SK-N-SH treated with all-trans-retinoic acid at 6 μM for 48 hours (cell line): ENCODE measurements around the gene GFRA1.
"Not testable (repeated sequence)": the region's sequence is repeated elsewhere in the genome, so short reads cannot be mapped to it uniquely, and the experiment has no call there.

ENCODE experiments used
- ATAC-seq: fragments of 200-7000 bp; cut with Tn5 transposase; 3 replicates; pipeline ENCODE4 v1.9.1; 2020; ENCODE audit warnings: mild to moderate bottlenecking, moderate library complexity
- ESRRG ChIP-seq: fragments of 250-450 bp; sonication (Bioruptor Pico); IDR thresholded peaks from 2 replicates; pipeline ENCODE4 v1.6.1; 2021; ENCODE audit warnings: mild to moderate bottlenecking
- GLIS3 ChIP-seq: fragments of 250-450 bp; sonication (Bioruptor Pico); IDR thresholded peaks from 2 replicates; pipeline ENCODE4 v1.5.0; 2020; ENCODE audit warnings: mild to moderate bottlenecking, moderate library complexity
- ISL1 ChIP-seq: fragments of 250-450 bp; sonication (Bioruptor Pico); IDR thresholded peaks from 2 replicates; pipeline ENCODE4 v2.1.2; 2022; ENCODE audit warnings: mild to moderate bottlenecking, moderate library complexity
- OSR1 ChIP-seq: fragments of 250-450 bp; sonication (Bioruptor Pico); IDR thresholded peaks from 2 replicates; pipeline ENCODE4 v1.8.0; 2022; ENCODE audit warnings: moderate library complexity, mild to moderate bottlenecking, inconsistent platforms
- PPARA ChIP-seq: fragments of 250-450 bp; sonication (Bioruptor Pico); IDR thresholded peaks from 2 replicates; pipeline ENCODE4 v1.5.0; 2020; ENCODE audit warnings: mild to moderate bottlenecking, borderline replicate concordance
- SNAI2 ChIP-seq: fragments of 250-450 bp; sonication (Bioruptor Pico); IDR thresholded peaks from 2 replicates; pipeline ENCODE4 v1.5.0; 2020; ENCODE audit warnings: mild to moderate bottlenecking, moderate library complexity
- TOX ChIP-seq: fragments of 250-450 bp; sonication (Bioruptor Pico); IDR thresholded peaks from 2 replicates; pipeline ENCODE4 v1.8.0; 2021; ENCODE audit warnings: mild to moderate bottlenecking, moderate library complexity, borderline replicate concordance
- ZC3H10 ChIP-seq: fragments of 250-450 bp; sonication (Bioruptor Pico); IDR thresholded peaks from 2 replicates; pipeline ENCODE4 v1.5.1; 2021; ENCODE audit warnings: mild to moderate bottlenecking, moderate library complexity
- ZFP3 ChIP-seq: fragments of 250-450 bp; sonication (Bioruptor Pico); IDR thresholded peaks from 2 replicates; pipeline ENCODE4 v1.5.0; 2020; ENCODE audit warnings: mild to moderate bottlenecking, moderate library complexity
- ZFP30 ChIP-seq: fragments of 450-650 bp; formaldehyde crosslinking; IDR thresholded peaks from 2 replicates; pipeline ENCODE4 v1.5.0; 2022; ENCODE audit warnings: mild to moderate bottlenecking, moderate library complexity
- ZNF70 ChIP-seq: fragments of 450-650 bp; formaldehyde crosslinking; IDR thresholded peaks from 2 replicates; pipeline ENCODE4 v1.5.0; 2020; ENCODE audit warnings: mild to moderate bottlenecking, moderate library complexity
- ZNF8 ChIP-seq: fragments of 450-650 bp; formaldehyde crosslinking; IDR thresholded peaks from 2 replicates; pipeline ENCODE4 v1.5.0; 2020; ENCODE audit warnings: mild to moderate bottlenecking, moderate library complexity
- TF ChIP-seq, protein P1 (sequence below): fragments of 250-450 bp; sonication (Bioruptor Pico); IDR thresholded peaks from 2 replicates; pipeline ENCODE4 v1.5.1; 2020; ENCODE audit warnings: low read depth, mild to moderate bottlenecking, moderate library complexity
- TF ChIP-seq, protein P2 (sequence below): fragments of 250-450 bp; sonication (Bioruptor Pico); IDR thresholded peaks from 2 replicates; pipeline ENCODE4 v1.5.1; 2021; ENCODE audit warnings: mild to moderate bottlenecking, moderate library complexity
- TF ChIP-seq, protein P3 (sequence below): fragments of 250-450 bp; sonication (Bioruptor Pico); IDR thresholded peaks from 2 replicates; pipeline ENCODE4 v1.8.0; 2020; ENCODE audit warnings: mild to moderate bottlenecking, moderate library complexity, borderline replicate concordance
- TF ChIP-seq, protein P4 (sequence below): fragments of 250-450 bp; sonication (Bioruptor Pico); IDR thresholded peaks from 2 replicates; pipeline ENCODE4 v1.5.0; 2020; ENCODE audit warnings: mild to moderate bottlenecking, moderate library complexity

GFRA1 gene

DNA sequence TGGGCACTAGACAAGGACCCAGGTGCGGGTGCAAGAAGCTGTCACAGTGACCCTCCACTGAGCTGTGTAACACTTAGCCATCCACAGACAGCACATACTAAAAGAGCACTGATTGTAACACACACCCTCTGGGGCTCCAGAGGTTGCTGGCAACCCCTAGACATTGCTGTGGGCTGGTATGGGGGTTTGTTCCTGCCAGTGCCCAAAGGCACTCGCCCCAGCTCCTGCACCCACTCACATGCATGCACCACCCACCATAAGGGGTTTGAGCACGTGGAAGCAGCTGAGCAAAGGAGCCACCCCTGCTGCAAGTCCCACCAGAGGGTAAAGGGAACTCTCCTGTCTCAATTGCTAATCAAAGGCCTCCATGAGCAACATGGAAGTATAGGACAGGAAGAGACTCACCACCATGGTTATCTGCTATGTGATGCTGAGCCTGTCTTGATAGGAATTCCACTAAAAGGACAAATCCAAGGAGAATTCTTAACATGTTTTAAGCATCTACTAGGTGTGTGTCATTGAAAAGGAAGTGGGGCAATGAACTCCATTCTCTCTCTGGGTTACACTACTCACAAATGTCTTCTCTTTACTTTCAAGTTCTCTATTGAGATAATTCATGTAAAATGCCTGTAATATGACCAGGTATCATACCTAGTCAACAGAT, 103.1 kb downstream of the GFRA1 start (continued):
- TF ChIP-seq ZNF70 (CRISPR knock-in tag), result no peak
- no peak for TF ChIP-seq ZC3H10 (CRISPR knock-in tag)
- TF ChIP-seq, protein P1, sequence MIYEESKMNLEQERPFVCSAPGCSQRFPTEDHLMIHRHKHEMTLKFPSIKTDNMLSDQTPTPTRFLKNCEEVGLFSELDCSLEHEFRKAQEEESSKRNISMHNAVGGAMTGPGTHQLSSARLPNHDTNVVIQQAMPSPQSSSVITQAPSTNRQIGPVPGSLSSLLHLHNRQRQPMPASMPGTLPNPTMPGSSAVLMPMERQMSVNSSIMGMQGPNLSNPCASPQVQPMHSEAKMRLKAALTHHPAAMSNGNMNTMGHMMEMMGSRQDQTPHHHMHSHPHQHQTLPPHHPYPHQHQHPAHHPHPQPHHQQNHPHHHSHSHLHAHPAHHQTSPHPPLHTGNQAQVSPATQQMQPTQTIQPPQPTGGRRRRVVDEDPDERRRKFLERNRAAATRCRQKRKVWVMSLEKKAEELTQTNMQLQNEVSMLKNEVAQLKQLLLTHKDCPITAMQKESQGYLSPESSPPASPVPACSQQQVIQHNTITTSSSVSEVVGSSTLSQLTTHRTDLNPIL (CRISPR knock-in tag), result no peak
- TF ChIP-seq, protein P2, sequence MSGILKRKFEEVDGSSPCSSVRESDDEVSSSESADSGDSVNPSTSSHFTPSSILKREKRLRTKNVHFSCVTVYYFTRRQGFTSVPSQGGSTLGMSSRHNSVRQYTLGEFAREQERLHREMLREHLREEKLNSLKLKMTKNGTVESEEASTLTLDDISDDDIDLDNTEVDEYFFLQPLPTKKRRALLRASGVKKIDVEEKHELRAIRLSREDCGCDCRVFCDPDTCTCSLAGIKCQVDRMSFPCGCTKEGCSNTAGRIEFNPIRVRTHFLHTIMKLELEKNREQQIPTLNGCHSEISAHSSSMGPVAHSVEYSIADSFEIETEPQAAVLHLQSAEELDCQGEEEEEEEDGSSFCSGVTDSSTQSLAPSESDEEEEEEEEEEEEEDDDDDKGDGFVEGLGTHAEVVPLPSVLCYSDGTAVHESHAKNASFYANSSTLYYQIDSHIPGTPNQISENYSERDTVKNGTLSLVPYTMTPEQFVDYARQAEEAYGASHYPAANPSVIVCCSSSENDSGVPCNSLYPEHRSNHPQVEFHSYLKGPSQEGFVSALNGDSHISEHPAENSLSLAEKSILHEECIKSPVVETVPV (CRISPR knock-in tag), result no peak
- TF ChIP-seq, protein P3, sequence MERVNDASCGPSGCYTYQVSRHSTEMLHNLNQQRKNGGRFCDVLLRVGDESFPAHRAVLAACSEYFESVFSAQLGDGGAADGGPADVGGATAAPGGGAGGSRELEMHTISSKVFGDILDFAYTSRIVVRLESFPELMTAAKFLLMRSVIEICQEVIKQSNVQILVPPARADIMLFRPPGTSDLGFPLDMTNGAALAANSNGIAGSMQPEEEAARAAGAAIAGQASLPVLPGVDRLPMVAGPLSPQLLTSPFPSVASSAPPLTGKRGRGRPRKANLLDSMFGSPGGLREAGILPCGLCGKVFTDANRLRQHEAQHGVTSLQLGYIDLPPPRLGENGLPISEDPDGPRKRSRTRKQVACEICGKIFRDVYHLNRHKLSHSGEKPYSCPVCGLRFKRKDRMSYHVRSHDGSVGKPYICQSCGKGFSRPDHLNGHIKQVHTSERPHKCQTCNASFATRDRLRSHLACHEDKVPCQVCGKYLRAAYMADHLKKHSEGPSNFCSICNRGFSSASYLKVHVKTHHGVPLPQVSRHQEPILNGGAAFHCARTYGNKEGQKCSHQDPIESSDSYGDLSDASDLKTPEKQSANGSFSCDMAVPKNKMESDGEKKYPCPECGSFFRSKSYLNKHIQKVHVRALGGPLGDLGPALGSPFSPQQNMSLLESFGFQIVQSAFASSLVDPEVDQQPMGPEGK (CRISPR knock-in tag), result no peak
- no peak for TF ChIP-seq ISL1 (CRISPR knock-in tag)

DNA sequence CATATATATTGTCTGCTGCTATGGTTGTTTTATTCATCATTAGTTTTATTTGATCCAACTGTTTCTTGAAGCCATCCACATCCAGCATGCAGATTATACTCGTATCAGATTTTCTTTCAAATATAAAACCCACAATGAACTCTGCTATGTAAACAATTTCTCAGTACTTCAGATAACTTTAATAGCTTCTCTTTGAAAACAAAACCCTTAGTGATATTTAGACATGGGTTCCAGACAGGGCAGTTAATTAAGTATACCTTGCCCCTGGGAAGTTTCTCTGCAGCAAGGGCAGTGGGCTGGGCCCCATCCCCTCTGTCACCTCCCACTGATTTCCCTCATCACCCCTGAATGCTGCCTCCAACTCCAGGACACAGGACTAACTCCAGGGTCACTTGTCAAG, 104.3 kb downstream of the GFRA1 start:
- ATAC-seq, result no peak
- TF ChIP-seq ZNF8 (CRISPR knock-in tag) (no peak), OSR1 (no peak), ZC3H10 (CRISPR knock-in tag) (no peak), SNAI2 (CRISPR knock-in tag) (no peak), GLIS3 (no peak)
- TF ChIP-seq, protein P2 (CRISPR knock-in tag), result no peak
- TF ChIP-seq, protein P3 (CRISPR knock-in tag), result no peak
- TF ChIP-seq, protein P1 (CRISPR knock-in tag), result no peak

DNA sequence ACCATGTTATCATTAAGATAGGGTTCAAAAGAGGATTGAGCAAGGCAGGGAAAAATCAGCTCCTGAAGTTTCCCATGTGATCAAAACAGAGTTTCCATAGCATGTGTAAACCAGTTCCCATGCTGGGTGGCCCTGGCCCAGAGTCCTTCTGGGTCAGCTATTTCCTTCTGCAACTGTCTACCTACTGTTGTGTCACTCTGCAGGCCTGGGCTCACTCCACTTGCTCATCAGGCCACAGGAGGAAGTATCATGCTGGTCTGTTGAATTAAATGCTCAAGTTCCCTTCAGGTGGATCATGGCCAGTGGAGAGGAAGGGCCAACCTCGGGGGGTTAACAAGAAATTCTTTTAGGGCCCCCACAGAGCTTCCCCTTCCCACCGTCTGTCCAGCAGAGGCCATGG, 104.7 kb downstream of the GFRA1 start:
- TF ChIP-seq, protein P2 (CRISPR knock-in tag), result no peak
- TF ChIP-seq ZNF8 (CRISPR knock-in tag) (no peak), ZFP30 (CRISPR knock-in tag) (no peak), ZFP3 (CRISPR knock-in tag) (no peak), ESRRG (CRISPR knock-in tag) (no peak), TOX (CRISPR knock-in tag) (no peak), PPARA (CRISPR knock-in tag) (no peak)
- TF ChIP-seq, protein P4, sequence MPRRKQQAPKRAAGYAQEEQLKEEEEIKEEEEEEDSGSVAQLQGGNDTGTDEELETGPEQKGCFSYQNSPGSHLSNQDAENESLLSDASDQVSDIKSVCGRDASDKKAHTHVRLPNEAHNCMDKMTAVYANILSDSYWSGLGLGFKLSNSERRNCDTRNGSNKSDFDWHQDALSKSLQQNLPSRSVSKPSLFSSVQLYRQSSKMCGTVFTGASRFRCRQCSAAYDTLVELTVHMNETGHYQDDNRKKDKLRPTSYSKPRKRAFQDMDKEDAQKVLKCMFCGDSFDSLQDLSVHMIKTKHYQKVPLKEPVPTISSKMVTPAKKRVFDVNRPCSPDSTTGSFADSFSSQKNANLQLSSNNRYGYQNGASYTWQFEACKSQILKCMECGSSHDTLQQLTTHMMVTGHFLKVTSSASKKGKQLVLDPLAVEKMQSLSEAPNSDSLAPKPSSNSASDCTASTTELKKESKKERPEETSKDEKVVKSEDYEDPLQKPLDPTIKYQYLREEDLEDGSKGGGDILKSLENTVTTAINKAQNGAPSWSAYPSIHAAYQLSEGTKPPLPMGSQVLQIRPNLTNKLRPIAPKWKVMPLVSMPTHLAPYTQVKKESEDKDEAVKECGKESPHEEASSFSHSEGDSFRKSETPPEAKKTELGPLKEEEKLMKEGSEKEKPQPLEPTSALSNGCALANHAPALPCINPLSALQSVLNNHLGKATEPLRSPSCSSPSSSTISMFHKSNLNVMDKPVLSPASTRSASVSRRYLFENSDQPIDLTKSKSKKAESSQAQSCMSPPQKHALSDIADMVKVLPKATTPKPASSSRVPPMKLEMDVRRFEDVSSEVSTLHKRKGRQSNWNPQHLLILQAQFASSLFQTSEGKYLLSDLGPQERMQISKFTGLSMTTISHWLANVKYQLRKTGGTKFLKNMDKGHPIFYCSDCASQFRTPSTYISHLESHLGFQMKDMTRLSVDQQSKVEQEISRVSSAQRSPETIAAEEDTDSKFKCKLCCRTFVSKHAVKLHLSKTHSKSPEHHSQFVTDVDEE (CRISPR knock-in tag), result no peak
- TF ChIP-seq, protein P3 (CRISPR knock-in tag), result no peak
- TF ChIP-seq, protein P1 (CRISPR knock-in tag), result no peak
- ATAC-seq, result no peak

DNA sequence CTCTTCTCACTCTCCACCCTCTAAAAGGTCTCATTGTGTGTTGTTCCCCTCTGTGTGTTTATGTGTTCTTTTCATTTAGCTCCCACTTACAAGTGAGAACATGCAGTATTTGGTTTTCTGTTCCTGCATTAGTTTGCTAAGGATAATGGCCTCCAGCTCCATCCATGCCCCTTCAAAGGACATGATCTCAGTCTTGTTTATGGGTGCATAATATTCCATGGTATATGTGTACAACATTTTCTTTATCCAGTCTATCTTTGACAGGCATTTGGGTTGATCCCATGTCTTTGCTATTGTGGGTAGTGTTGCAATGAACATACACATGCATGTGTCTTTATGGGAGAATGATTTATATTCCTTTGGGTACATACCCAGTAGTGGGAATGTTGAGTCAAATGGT, 107.1 kb downstream of the GFRA1 start:
- not testable (repeated sequence) for ATAC-seq
